ENCODE measurements around the gene P3H1. TPM values are rescaled to one million over a fixed set of nuclear protein-coding genes. Genes with fewer than 3 reads are reported as not detected.

P3H1 gene
- total RNA-seq, 1 experiment from 2014 or later: 32.9 TPM

GRCh38 chr1:42740851-42741580 lies 25.8 kb downstream of the P3H1 start (continued):
- no peak for TF ChIP-seq REST (IDR thresholded peaks at IDR 0.05; ENCODE audit: low read depth)
- no peak for TF ChIP-seq JUND (IDR thresholded peaks at IDR 0.05)

- ATAC-seq (no peak), DNase-seq (ENCODE audit: low read depth, low spot score) (no peak)
- intact Hi-C loops (cut with micrococcal nuclease): loop anchor here (10.0 kb wide), 2 partner anchors 395 to 565 kb away; no protein-coding TSS in a partner anchor
- H3K36me3 ChIP-seq (ENCODE audit: control insufficient read depth in 1 of 2, insufficient read depth in 2 of 2, low read length in 2 of 2): no peaks in the 10 kb centered on the region
- H4K20me1 ChIP-seq (ENCODE audit: insufficient read depth): no peaks in the 10 kb centered on the region
- CTCF ChIA-PET: no interaction called here
- H3K4me1 ChIP-seq (ENCODE audit: control insufficient read depth in 1 of 2, insufficient read depth in 2 of 2, low read length in 2 of 2): peaks cover 0 to 6% of the 10 kb centered on the region in 2 experiments; a peak in 3 of 4 replicates
- no peak within 1 kb of the TSS for H3K9ac ChIP-seq (ENCODE audit: low read length)
- no peak within 1 kb of the TSS for H3K27ac ChIP-seq (ENCODE audit: low read depth, low read length)
- H3K27me3 ChIP-seq (ENCODE audit: insufficient read depth, low read length): no peaks in the 10 kb centered on the region
- TF ChIP-seq SRF (IDR thresholded peaks at IDR 0.05; ENCODE audit: low read depth) (no peak), CBX3 (IDR thresholded peaks at IDR 0.05; ENCODE audit: low read depth) (no peak), SP1 (IDR thresholded peaks at IDR 0.05; ENCODE audit: low read depth) (no peak), ELF1 (IDR thresholded peaks at IDR 0.05; ENCODE audit: borderline replicate concordance, low read depth) (no peak), FOSL1 (IDR thresholded peaks at IDR 0.05; ENCODE audit: low read depth) (no peak), JUND (IDR thresholded peaks at IDR 0.05) (no peak), CTCF (IDR thresholded peaks at IDR 0.05 in 2 of 3, conservative IDR thresholded peaks at IDR 0.05 in 1 of 3; ENCODE audit: borderline replicate concordance in 1 of 3, insufficient read depth in 1 of 3, low read depth in 2 of 3, low read length in 2 of 3) (no peak), CEBPB (IDR thresholded peaks at IDR 0.05; ENCODE audit: low read depth) (no peak), RAD21 (IDR thresholded peaks at IDR 0.05; ENCODE audit: low read depth) (no peak), YY1 (IDR thresholded peaks at IDR 0.05; ENCODE audit: extremely low read depth, insufficient replicate concordance, low read depth, low read length) (no peak), ATF3 (IDR thresholded peaks at IDR 0.05) (no peak), POLR2AphosphoS5 (IDR thresholded peaks at IDR 0.05; ENCODE audit: low read depth, low read length) (no peak)
- no TSS peak for BruUV-seq (replicated peaks)
- H3K79me2 ChIP-seq (ENCODE audit: insufficient read depth, low read length): no peaks in the 10 kb centered on the region
- POLR2A ChIA-PET: no interaction called here
- H3K4me3 ChIP-seq (replicated peaks in 1 of 2; ENCODE audit: low read depth in 1 of 2, low read length in 2 of 2): no peak within 1 kb of the TSS
- no peaks in the 10 kb centered on the region for H3K9me2 ChIP-seq (ENCODE audit: insufficient read depth)
- RAD21 ChIA-PET (ENCODE audit: low non-redundant PET in 1 of 2, low total read pairs in 2 of 2, uncharacterized antibody in 2 of 2, unreplicated experiment in 2 of 2): no interaction called here
- no peaks in the 10 kb centered on the region for H3K9me3 ChIP-seq (ENCODE audit: control insufficient read depth in 1 of 2, insufficient read depth in 1 of 2, low read depth in 1 of 2, low read length in 2 of 2)
- no peak within 1 kb of the TSS for H2AFZ ChIP-seq (ENCODE audit: low read depth, low read length, poor library complexity, severe bottlenecking)
- no peak within 1 kb of the TSS for H3K4me2 ChIP-seq (ENCODE audit: low read length)
These were observed 26.8 kb downstream of the P3H1 start, which contains the start of gene CLDN19 for GRCh38 chr1:42739753-42740700. CLDN19 (minus strand) TSS chr1:42740236; CDS start chr1:42740063, 173 bp downstream.

Measured in HCT116 (cell line).